Liver (tissue), 9 donors: ENCODE results near the gene PLEKHA8. TPM values are rescaled to one million over a fixed set of nuclear protein-coding genes. Genes with fewer than 3 reads are reported as not detected.

ENCODE experiments used
- DNase-seq: peaks from one replicate; pipeline ENCODE4 v3.0.0-alpha.2; 2017; ENCODE audit warnings: low spot score
- H3K27ac ChIP-seq, 2 donors: one replicate each; pipeline ENCODE4 v1.7.0; 2013; ENCODE audit warnings: inconsistent platforms in 2 of 2, low read length in 2 of 2, control low read depth in 1 of 2, low read depth in 1 of 2, mild to moderate bottlenecking in 1 of 2
- H3K27me3 ChIP-seq, 4 donors: one replicate each; pipeline versions ENCODE4 v1.6.1 to v1.7.0; 2013; ENCODE audit warnings: low read length in 3 of 4, inconsistent platforms in 1 of 4, mild to moderate bottlenecking in 1 of 4, moderate library complexity in 1 of 4; ENCODE audit not compliant: control insufficient read depth in 4 of 4, insufficient read depth in 4 of 4
- H3K36me3 ChIP-seq, 4 donors: one replicate each; pipeline versions ENCODE4 v1.6.1 to v1.7.0; 2013; ENCODE audit warnings: low read length in 3 of 4, mild to moderate bottlenecking in 3 of 4, low read depth in 1 of 4, moderate library complexity in 1 of 4; ENCODE audit not compliant: control insufficient read depth in 4 of 4, insufficient read depth in 3 of 4
- H3K4me1 ChIP-seq, 4 donors: one replicate each; pipeline versions ENCODE4 v1.6.1 to v1.7.0; 2013; ENCODE audit warnings: low read length in 3 of 4, mild to moderate bottlenecking in 3 of 4, moderate library complexity in 1 of 4; ENCODE audit not compliant: control insufficient read depth in 4 of 4, insufficient read depth in 4 of 4
- H3K4me3 ChIP-seq, 3 donors: one replicate each; pipeline versions ENCODE4 v1.6.1 to v1.7.0; 2013; ENCODE audit warnings: low read length in 3 of 3, control low read depth in 1 of 3, low read depth in 1 of 3, mild to moderate bottlenecking in 1 of 3
- H3K9ac ChIP-seq, 2 donors: one replicate each; pipeline ENCODE4 v1.7.0; 2013; ENCODE audit warnings: low read length in 2 of 2, mild to moderate bottlenecking in 2 of 2, moderate library complexity in 2 of 2, control low read depth in 1 of 2, low read depth in 1 of 2
- H3K9me3 ChIP-seq, 4 donors: one replicate each; pipeline versions ENCODE4 v1.6.1 to v1.7.0; 2013; ENCODE audit warnings: low read length in 3 of 4; ENCODE audit not compliant: control insufficient read depth in 4 of 4
- ATF3 ChIP-seq: IDR thresholded peaks from 2 replicates; pipeline ENCODE4 v1.6.1; 2016; ENCODE audit warnings: antibody characterized with exemption
- CTCF ChIP-seq: fragments of 150-350 bp; IDR thresholded peaks from 2 replicates; pipeline ENCODE4 v1.5.1; 2017; ENCODE audit warnings: improper control_type of control experiment, low read depth, low read length; ENCODE audit not compliant: missing input control
- EGR1 ChIP-seq, 2 donors: IDR thresholded peaks; 2 replicates each; pipeline ENCODE4 v1.6.1; 2016 to 2018; ENCODE audit warnings: antibody characterized with exemption in 2 of 2, low read depth in 2 of 2
- FOXA1 ChIP-seq: IDR thresholded peaks from 2 replicates; pipeline ENCODE4 v1.6.1; 2016; ENCODE audit warnings: antibody characterized with exemption
- FOXA2 ChIP-seq: IDR thresholded peaks from 2 replicates; pipeline ENCODE4 v1.6.1; 2016; ENCODE audit warnings: antibody characterized with exemption
- GABPA ChIP-seq, 2 donors: IDR thresholded peaks in 1 of 2; conservative IDR thresholded peaks in 1 of 2; 2 replicates each; pipeline ENCODE4 v1.6.1; 2016; ENCODE audit warnings: antibody characterized with exemption in 2 of 2, mild to moderate bottlenecking in 1 of 2, moderate library complexity in 1 of 2
- HNF4A ChIP-seq, 2 donors: conservative IDR thresholded peaks; 2 replicates each; pipeline ENCODE4 v1.6.1; 2016; ENCODE audit warnings: antibody characterized with exemption in 2 of 2, mild to moderate bottlenecking in 2 of 2
- HNF4G ChIP-seq: IDR thresholded peaks from 2 replicates; pipeline ENCODE4 v1.6.1; 2016; ENCODE audit warnings: antibody characterized with exemption
- JUND ChIP-seq, 2 donors: IDR thresholded peaks; 2 replicates each; pipeline ENCODE4 v1.6.1; 2016; ENCODE audit warnings: antibody characterized with exemption in 2 of 2
- MAX ChIP-seq: IDR thresholded peaks from 2 replicates; pipeline ENCODE4 v1.6.1; 2016; ENCODE audit warnings: antibody characterized with exemption
- NR2F2 ChIP-seq: IDR thresholded peaks from 2 replicates; pipeline ENCODE4 v1.6.1; 2016; ENCODE audit warnings: antibody characterized with exemption
- RAD21 ChIP-seq, 2 donors: IDR thresholded peaks; 2 replicates each; pipeline ENCODE4 v1.6.1; 2016; ENCODE audit warnings: antibody characterized with exemption in 2 of 2, mild to moderate bottlenecking in 2 of 2
- REST ChIP-seq: IDR thresholded peaks from 2 replicates; pipeline ENCODE4 v1.6.1; 2016; ENCODE audit warnings: antibody characterized with exemption, mild to moderate bottlenecking
- RXRA ChIP-seq, 2 donors: IDR thresholded peaks; 2 replicates each; pipeline ENCODE4 v1.6.1; 2017 to 2018; ENCODE audit warnings: antibody characterized with exemption in 2 of 2, mild to moderate bottlenecking in 1 of 2
- SP1 ChIP-seq: IDR thresholded peaks from 2 replicates; pipeline ENCODE4 v1.6.1; 2018; ENCODE audit warnings: antibody characterized with exemption, mild to moderate bottlenecking
- TAF1 ChIP-seq: conservative IDR thresholded peaks from 2 replicates; pipeline ENCODE4 v1.6.1; 2016; ENCODE audit warnings: antibody characterized with exemption, mild to moderate bottlenecking
- YY1 ChIP-seq: IDR thresholded peaks from 2 replicates; pipeline ENCODE4 v1.6.1; 2016; ENCODE audit warnings: antibody characterized with exemption, mild to moderate bottlenecking
- ZBTB33 ChIP-seq: IDR thresholded peaks from 2 replicates; pipeline ENCODE4 v1.6.1; 2016; ENCODE audit warnings: antibody characterized with exemption
- WGBS: extraction: QIAGEN DNeasy Blood & Tissue Kit; methylation state at CpG from one replicate; pipeline ENCODE4 v1.1.7; 2013; 5-methylcytosine and 5-hydroxymethylcytosine counted together
- polyA plus RNA-seq, 2 donors: library from polyadenylated mRNA; stranded (reverse) in 1 of 2; unstranded in 1 of 2; fragments of 200-250 nt in 1 of 2; fragments of >200 nt in 1 of 2; fragmentation: Nextera tagmentation in 1 of 2; extraction: Ambion mirVana in 1 of 2; gene quantifications; one replicate each; pipeline versions ENCODE4 v1.2.1 to v1.2.3, GENCODE V29; 2013 to 2015
- total RNA-seq, 2 donors: library from RNA; depleted of rRNA; stranded (reverse); fragments of >200 nt; gene quantifications; one replicate each; pipeline ENCODE4 v1.2.3, GENCODE V29; 2014
- donor health status: healthy.
- donor health status: healthy.
- donor health status: healthy.
- donor health status: healthy.
- donor health status: healthy.

Gene PLEKHA8
- total and polyA plus RNA-seq, 4 donors: 1.0 to 5.4 (median 2.4) TPM

GRCh38 chr7:30168835-30169573 is 140.8 kb downstream of the PLEKHA8 start:
- no peaks in the 10 kb centered on the region for H3K36me3 ChIP-seq
- no peak overlapping the region for H3K9ac ChIP-seq
- no peaks in the 10 kb centered on the region for H3K9me3 ChIP-seq
- H3K27ac ChIP-seq: no peak overlapping the region
- H3K27me3 ChIP-seq: no peaks in the 10 kb centered on the region
- H3K4me1 ChIP-seq: peaks cover 0 to 15% (median 10%) of the 10 kb centered on the region in 4 donors
- no peak for DNase-seq
- WGBS: 89% methylated on average over 16 of the region's 16 CpGs
- no peak overlapping the region for H3K4me3 ChIP-seq
- no peak for TF ChIP-seq YY1
- TF ChIP-seq NR2F2: no peak
- TF ChIP-seq FOXA1: no peak
- TF ChIP-seq SP1: no peak
- no peak for TF ChIP-seq CTCF
- no peak for TF ChIP-seq TAF1
- TF ChIP-seq EGR1 (IDR thresholded peaks at IDR 0.05; ENCODE audit: low read depth in 2 of 2): no peak
- TF ChIP-seq ATF3: no peak
- TF ChIP-seq ZBTB33: no peak
- no peak for TF ChIP-seq HNF4A (conservative IDR thresholded peaks at IDR 0.05)
- TF ChIP-seq HNF4G: no peak
- TF ChIP-seq FOXA2: no peak
- no peak for TF ChIP-seq RAD21 (IDR thresholded peaks at IDR 0.05)
- no peak for TF ChIP-seq MAX
- TF ChIP-seq JUND (IDR thresholded peaks at IDR 0.05): no peak
- TF ChIP-seq REST: no peak
- no peak for TF ChIP-seq RXRA (IDR thresholded peaks at IDR 0.05)
- TF ChIP-seq GABPA (IDR thresholded peaks at IDR 0.05 in 1 of 2, conservative IDR thresholded peaks at IDR 0.05 in 1 of 2): no peak
